ENCODE measurements around the gene POU2F3.

Gene POU2F3

DNA sequence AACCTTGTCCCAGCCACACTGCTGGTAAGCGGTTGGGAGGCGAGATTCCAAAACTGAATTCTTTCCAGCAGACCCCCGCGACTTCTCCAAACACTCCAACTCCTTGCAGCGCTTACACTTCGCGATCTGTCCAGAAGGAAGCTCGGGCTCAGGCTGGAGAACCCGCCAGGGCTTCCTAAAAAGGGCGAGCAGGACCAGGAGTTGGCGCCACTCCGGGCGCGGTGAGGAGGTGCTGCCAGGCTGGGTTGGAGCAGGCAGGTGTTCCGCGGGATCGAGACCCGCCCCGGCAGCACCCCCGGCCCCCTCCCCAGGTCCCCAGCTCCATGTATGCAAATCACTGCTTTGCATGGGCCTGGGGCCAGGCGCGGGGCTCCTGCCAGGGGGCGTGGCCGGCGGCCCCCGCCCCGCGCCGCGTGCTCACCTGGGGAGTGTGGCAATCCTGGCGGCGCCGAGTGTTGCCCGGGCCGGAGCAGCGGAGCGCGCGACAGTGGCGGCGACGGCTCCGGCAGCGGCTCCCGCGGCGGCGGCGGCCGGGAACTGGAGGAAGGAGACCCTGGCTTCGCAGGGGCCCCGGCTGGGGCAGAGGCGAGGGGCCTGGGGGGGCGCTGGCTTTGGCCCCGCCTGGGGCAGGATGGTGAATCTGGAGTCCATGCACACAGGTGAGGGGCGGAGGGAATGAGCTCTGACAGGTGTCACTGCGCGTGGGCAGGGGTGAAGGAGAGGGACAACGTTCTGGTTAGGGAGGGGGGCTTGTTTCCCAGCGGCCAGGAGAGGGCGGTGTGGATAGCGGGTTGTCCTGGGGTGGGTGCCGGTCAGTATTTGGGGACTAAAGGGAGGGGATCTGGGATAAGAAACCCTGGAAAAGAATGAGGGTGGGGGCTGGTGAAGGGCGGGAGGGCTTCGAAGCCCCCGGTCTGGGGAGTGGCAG, at the start of gene POU2F3:
Gene POU2F3, plus strand, starts transcription at position 428 of the 928 bp plus-strand sequence. Its CDS starts 204 bp downstream, at position 632.
- DNase-seq (ENCODE audit: low read depth): no peak

DNA sequence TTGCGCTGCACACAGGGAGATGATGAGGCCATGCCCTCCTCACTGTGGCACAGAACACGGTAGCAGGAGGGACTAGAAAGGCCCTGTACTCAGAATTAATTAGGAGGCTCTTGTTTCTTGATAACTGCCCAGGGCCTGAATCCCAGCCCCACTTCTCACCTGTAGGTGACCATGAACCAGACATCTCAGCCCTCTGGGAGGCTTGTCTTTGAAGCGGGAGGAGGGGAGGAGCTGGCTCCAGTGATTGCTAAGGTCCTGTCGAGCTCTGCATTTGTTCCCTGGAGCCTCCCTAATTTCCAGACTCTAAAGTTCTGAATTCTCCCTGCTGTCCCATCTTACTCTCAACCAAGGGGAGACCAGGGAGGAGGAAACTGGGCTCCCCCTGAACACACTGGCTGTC, 48.9 kb upstream of the POU2F3 start:
- DNase-seq (ENCODE audit: low read depth): no peak

DNA sequence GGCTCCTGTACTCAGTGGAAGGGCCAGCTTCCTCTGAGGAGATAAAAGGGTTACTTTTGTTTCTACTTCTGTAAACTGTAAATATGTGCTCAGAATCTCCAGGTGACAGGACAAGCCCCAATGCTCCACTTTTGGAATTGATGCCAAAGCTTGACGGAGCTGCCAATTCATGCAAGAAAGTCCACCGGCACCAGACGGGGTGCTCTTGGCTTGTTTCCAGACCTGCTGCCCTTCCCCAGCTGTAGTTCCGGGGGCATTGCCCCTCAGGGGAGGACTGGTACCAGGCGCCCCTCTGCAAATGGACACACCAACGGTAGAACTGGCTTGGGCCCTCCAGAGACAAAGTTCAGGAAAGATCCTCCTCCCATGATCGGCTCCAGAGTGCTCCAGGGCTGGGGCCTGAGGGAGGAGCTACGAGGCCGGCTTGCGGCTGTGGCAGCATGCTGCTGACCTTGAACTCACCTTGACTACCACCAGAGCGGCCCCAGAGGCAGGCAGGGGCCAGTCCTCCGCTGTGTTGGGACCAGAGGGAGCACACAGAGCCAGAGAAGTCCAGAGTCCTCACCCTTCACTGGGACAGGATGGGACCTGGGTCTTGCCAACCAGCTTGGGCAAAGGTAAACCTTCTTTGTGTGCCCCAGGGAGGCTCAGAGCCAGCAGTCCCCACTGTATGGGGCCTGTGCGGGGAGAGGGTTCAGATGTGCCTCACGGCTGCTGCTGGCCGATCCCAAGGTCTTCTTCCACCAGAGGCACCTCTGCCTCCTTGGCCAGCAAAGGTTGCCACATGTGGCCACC, 46.9 kb upstream of the POU2F3 start:
- no peak for DNase-seq (ENCODE audit: low read depth)

DNA sequence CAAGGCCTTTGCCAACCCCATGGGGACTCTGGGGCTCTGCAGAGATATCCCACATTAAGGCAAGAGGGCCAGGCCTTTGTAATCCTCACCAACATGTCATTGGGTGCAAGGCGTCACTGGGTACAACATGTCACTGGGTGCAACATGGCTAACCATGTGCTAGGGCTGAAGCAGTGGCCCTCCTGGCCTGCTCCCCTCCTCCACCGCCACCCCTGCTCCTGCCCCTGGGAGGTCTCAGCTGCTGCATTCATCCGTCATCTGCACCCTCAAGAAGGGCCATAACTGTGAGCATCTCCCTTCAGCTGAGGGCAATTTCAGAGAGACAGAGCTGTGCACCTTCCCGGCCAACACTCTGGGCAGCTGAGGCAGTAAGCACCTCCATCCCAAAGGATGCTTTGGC, 45.8 kb upstream of the POU2F3 start:
- no peak for DNase-seq (ENCODE audit: low read depth)

DNA sequence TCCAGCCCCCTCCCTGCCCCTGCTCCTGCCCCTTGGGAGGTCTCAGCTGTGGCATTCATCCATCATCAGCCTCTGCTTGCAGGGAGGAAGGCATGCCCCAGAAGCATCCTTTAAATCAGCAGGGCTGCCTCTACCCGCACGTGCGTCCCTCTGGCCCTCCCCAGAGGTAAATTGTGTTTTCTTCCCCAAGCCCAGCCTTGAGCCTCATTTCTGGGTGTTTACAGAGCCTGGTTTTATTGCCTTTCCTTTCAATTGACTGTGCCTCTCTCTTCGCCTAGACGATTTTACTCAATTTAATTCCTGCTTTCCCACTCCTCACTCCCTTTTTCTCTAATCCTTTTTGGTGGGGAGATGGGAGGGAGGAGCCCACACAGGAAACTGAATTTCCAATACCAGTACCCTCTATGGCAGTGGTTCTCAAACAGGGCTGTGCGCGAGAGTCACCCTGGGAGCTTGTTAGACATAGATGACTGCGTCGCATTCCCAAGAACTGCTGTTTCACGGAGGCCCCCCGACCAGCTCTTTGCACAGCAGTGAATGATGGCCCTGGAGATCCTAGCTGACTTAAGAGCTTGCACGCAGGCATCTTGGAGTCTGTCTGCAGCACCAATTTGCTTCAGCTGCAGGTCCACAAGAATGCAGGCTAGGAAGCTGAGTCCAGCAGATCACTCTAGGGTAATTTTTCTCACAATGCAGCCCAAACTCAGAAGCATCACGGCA, 44.2 kb upstream of the POU2F3 start:
- no peak for DNase-seq (ENCODE audit: low read depth)

DNA sequence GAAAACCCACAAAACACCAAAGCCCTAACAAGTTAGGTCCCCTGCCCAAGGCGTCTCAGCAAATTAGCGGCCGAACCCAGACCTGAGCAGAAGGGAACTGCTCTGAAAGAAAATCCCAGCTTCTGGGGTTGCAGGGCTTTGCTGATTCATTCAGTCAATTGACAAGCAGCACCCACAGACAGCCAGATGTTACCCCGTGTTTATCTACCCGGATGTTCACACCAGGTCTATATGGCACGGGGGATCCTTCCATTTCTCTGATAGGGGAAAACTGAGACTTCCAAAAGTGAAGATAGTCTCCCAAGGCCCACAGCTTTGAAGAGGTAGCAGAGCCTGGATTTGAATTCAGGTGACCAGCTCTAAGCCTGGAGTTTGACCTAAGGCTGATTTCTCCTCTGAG, 43.1 kb upstream of the POU2F3 start:
- no peak for DNase-seq (ENCODE audit: low read depth)

DNA sequence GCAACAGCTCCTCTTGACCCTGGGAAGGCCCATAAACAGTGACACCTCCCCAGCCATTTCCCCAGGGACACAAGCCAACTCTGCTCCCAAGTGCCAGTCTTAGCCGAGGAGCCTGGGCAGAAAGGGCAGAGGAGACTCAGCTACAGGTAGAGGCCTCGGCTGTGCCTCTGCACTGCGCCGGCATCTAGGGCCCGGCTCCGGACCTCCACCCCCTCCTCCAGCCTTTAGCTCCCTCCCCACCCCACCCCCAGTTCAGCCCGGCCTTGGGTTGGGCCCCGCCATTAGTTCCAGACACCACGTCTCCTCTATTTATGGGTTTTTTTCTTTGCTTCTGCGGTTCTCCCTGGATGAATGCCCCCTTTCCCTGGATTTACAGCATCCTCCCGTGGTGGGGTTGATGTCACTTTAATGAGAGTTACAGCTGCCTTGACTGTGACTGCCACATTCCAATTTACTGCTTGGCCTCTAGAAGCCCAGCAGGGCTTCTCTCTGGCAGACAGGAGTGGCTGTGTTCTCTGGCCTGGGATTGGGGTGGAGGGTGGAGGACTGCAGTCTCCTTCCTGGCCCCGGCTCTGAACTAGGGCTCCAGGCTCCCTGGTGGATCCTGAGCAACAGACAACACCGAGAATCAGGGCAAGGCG, 42.6 kb upstream of the POU2F3 start:
- DNase-seq (ENCODE audit: low read depth): no peak

DNA sequence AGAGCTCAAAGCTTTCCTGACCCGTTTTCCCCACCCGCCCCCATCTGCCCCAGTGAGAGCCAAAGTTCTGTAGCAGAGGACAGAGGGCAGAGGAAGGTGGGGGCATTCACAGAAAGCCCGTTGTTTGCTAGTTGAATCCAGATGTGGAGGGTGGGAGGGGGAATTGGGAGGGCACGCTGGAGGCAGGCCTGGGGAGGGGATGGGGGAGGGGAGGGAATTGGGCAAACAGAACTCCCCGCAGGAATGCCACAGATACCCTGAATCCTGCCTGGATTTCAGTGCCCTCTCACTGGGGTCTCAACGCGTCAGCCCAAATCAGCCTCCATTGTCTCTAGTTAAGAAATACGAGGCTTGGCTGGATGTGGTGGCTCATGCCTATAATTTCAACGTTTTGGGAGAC, 42.0 kb upstream of the POU2F3 start:
- DNase-seq (ENCODE audit: low read depth): no peak

DNA sequence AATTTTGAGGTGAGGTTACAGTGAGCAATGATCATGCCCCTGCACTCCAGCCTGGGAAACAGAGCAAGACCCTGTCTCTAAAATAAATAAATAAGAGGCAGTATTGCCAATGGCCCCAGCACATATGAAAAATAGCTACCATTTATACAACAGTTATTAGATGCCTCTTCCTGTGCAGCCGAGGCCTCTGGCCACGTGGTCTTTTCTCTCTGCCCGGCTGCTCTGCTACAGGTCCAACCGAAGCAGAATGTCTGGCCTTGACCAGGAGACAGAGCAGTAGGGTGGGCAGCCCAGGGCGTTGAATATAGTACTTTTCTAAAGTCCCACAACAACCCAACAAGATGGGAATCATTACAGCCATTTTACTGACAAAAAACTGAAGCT, 41.5 kb upstream of the POU2F3 start:
- no peak for DNase-seq (ENCODE audit: low read depth)

DNA sequence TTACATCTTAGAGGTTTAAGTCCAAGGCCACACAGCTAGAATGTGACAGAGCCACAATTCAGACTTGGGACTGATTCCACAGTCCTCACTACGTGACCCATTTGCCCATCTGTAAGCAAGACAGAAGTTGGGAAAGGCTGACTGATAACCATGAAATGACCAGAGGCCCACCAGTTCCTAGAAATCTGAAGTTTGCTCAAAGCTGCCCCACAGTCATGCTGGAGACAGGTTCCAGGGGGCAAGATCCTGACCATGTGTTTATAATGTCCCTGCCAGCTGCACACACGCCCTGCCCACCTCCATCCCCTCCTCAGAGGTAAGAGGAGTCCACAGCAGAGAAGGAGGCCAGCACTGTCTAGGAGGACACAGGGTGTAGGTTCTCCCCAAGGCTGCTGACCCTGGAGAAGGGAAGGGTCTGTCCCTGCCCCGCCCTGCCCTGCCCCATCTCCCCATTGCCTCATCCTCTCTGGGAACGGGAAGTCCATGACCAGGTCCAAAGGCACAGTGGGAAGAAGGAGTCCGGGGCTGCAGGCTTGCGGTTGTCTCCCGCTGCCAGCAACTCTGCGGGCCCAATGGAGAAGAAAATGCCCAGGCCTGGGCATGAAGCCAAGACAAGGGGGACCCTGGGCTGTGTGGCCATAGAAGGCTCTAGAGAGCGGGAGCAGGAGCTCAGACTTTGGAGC, 41.0 kb upstream of the POU2F3 start:
- DNase-seq (ENCODE audit: low read depth): no peak

DNA sequence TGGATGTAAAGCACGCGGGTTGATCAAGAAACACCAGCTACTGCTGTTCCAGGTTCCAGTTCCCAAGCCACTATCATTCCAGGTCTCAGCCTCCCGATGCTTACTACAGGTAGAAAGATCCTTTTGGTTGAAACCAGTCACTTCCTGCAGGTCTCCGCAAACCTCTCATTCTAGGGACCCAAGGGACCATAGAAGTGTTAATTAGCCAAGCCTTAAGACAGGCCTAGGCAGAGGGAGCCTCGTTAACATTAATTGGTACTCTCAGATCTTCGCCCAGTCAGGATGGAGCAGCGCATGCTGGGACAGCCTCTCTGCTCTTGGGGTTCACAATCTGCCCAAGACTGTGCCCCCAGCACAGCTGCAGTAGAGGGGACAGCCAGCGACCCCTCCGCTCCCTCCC, 40.3 kb upstream of the POU2F3 start:
- DNase-seq (ENCODE audit: low read depth): no peak

DNA sequence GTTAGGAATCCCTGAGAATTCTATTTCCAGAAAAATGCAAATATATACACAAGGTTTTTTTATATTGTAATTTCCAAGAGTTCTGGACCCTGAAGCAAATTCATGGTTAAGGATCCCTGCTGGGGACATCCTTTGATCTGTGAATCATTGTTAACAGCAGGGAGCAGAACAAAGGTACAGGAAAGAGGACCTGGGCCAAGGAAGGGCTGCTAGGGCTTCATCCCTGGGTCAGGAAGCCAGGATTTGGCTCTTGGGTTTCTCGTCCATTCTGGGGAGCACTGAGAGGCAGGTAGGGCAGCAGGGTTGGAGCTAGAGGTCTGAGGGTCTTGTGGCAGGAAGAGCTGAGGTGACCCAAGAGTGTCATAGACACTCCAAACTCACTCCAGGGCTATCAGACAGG, 39.3 kb upstream of the POU2F3 start:
- DNase-seq (ENCODE audit: low read depth): no peak

DNA sequence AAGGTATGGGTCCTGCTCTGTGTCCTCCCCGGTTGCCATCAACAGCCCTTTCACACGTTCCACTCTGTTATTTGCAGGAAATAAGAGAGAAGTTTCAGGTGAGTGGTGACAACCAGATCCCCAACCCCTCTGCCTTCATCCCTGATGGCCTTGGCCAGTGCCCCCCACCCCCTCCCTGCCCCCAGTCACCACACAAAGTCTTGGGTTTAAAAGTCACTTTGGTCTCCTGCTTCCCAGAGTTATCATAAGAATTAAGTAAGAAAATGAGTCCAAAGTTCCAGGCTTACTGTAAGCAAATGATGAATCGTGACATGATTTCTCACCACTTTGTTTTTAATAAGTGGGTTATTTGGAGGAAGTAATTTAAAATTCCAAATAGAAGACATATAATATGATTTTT, 38.3 kb upstream of the POU2F3 start:
- DNase-seq (ENCODE audit: low read depth): no peak

DNA sequence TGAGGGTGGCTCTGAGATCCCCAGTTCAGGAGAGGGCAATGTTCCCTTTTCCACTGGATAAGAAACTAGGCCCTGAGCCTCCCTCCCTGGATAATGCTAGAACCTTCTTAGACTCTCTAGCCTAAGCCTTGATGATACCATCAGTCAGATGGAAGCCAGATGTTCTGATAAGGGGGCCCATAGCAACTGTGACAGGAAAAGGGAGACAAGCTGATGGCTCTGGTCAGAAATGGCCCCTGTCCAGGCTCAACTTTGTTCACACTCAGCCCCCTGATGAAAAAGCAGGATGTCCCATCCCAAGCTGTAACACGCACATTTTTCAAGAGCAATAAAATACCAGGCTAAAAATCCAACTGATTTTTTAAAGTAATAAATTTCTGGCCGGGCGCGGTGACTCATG, 36.3 kb upstream of the POU2F3 start:
- no peak for DNase-seq (ENCODE audit: low read depth)

DNA sequence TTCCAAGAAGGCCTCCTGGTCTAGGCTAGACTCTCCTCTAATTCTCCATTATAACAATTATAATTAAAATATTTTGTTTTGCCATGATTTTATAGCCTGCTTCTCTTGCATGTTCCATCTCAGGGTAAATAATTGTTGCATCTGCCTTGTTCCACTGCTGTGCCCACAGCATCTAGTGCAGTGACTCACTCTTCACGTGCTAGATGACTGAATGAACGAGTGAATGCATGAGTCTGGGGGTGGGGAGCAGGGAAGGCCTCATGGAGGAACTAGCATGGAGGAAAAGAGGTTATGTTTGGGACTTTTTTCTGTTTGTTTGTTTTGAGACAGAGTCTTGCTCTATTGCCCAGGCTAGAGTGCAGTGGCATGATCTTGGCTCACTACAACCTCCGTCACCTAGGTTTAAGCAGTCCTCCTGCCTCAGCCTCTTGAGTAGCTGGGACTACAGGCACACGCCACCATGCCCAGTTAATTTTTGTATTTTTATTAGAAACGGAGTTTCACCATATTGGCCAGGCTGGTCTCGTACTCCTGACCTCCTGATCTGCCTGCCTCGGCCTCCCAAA, 34.3 kb upstream of the POU2F3 start:
- DNase-seq (ENCODE audit: low read depth): no peak

DNA sequence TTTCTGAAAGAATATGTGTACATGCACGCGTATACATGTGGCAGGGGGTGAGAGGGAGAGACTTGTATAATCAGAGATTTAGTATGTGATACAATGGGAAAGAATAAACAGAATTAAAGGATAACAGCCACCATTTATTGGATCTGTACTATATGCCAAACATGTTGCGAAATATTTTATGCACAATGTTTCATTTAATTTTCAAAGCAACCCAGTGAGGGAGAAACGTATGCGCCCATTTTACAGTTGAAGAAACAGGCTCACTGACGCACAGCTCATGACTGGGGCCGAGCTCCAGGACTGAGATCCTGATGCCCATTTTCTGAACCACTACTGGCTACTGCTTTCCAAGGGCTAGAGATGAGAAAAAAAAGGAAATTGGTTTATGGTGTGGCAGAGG, 32.4 kb upstream of the POU2F3 start:
- no peak for DNase-seq (ENCODE audit: low read depth)

DNA sequence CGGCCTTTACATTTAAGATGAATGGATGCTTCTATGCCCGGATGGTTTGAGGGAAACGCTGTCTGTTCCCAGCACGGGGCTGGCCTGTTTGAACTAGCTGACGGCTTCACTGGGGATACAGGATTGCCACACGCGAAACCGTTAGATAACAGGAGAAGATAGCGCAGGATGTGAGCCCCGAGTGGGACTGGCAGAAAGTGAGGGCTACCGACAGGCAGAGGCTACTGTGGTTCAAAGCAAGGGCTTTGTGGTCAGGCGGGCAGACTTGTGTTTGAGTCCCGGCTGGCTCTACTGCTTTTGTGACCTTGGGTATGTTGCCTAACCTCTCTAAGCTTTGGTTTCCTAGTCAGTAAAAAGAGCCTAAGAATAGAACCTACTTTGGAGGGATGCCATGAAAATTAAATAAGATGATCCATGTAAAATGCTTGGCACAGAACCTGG, 31.9 kb upstream of the POU2F3 start:
- DNase-seq (ENCODE audit: low read depth): no peak

DNA sequence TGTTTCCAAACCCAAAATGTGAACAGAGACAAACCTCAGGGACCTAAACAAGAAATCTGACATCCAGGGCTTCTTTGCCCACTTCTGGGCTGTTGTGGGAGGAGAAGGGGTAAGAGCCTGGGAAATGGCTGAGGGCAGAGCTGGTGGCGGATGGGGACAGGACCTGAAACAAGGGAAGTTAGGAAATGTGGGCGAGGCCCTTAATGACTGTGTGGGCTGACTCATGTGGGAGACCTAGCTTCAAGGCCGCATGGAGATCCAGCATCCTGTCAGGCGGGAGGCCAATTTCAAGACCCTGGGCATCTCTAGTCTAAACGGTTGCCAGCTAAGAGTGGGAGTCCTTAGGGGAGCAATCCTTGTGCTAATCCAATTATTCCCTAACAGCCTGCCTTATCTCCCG, 31.2 kb upstream of the POU2F3 start:
- no peak for DNase-seq (ENCODE audit: low read depth)

DNA sequence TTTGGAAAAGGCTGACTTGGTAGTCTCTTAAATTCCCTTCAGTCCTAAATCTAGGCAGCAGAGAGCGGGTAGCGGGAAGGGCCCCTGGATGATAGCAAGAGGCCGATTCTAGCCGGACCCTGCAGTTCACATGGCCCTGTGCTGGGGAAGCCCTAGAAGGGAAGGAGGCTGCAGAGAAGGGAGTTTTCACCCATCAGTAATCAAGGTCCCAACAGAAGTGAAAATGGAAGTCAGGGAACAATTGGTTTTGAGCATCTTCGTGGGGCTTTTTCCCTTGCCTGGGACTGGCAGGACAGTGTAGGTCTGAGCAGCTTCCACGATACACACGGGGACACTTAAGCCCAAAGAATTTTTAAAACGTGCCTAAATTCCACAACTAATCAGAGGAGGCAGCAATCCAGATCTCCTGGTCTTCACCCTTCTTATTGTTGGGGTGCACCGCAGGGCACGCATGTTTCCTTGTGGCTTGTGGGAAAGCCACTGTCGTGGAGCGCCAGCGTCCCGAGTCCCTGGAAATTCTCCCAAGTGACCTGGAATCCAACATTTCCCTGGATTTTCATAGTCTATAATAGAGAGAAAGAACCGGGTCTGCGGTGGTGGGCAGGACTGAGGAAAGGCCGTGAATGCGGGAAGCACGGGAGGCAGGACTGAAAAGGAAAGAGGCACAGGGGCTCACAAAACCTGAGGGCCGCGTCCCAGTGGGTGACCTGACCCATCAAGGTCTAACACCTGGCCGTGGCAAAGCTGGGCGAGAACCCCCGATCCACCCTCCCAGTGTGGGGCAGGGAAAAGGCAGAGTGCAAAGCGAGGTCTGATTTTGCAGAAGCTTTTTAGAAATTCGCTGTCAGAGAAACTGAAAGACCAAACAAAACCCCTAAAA, 30.0 kb upstream of the POU2F3 start:
- no peak for DNase-seq (ENCODE audit: low read depth)
